Activated naive CD4-positive, alpha-beta T cell treated with anti-CD3 and anti-CD28 coated beads for 36 hours (primary cell): Measurements from ENCODE around the gene OTULINL. TPM values are rescaled to one million over a fixed set of nuclear protein-coding genes. Genes with fewer than 3 reads are reported as not detected.

Source experiments
- CTCF ChIA-PET: fragments of 350-600 bp; sonication (Branson Sonifier 250); formaldehyde crosslinking; loops from one replicate; lab custom pipeline; 2021; ENCODE audit warnings: antibody characterized with exemption; lab: Charles Lee
- DNase-seq: peaks from one replicate; pipeline ENCODE4 v3.0.0-alpha.2; 2020
- H3K27ac Mint-ChIP-seq: one replicate; pipeline ENCODE4 v1.8.0; 2021; ENCODE audit warnings: mild to moderate bottlenecking, mixed read lengths
- H3K27me3 Mint-ChIP-seq: one replicate; pipeline ENCODE4 v1.8.0; 2021; ENCODE audit warnings: low read depth, mixed read lengths
- H3K36me3 Mint-ChIP-seq: one replicate; pipeline ENCODE4 v1.8.0; 2021; ENCODE audit warnings: low read depth, mixed read lengths
- H3K4me1 Mint-ChIP-seq: one replicate; pipeline ENCODE4 v1.8.0; 2021; ENCODE audit warnings: low read depth, mixed read lengths
- H3K4me3 Mint-ChIP-seq: one replicate; pipeline ENCODE4 v1.8.0; 2021; ENCODE audit warnings: mild to moderate bottlenecking, moderate library complexity, mixed read lengths
- H3K9me3 Mint-ChIP-seq: one replicate; pipeline ENCODE4 v1.8.0; 2021; ENCODE audit warnings: mixed read lengths
- intact Hi-C: fragments of 100-400 bp; cut with micrococcal nuclease; formaldehyde crosslinking; loops from one replicate; pipeline ENCODE4 v1.15.1; 2023
- total RNA-seq, 2 experiments: library from RNA; stranded (reverse); gene quantifications; one replicate each; pipeline ENCODE4 v1.2.3, GENCODE V29; 2021

Gene OTULINL
- total RNA-seq, 2 experiments from 2014 or later, result 9.1 to 10.6 TPM

GRCh38 chr5:14611737-14612136 is 30.1 kb downstream of the OTULINL start:
- CTCF ChIA-PET, result no interaction called here
- Mint-ChIP-seq H3K36me3 (peaks cover 52% of the 10 kb centered on the region), H3K4me3 (no peak overlapping the region), H3K4me1 (no peaks in the 10 kb centered on the region), H3K27me3 (no peaks in the 10 kb centered on the region), H3K27ac (no peak overlapping the region), H3K9me3 (no peaks in the 10 kb centered on the region)
- DNase-seq, result no peak
- intact Hi-C loops, result no loop called here

- H3K27ac Mint-ChIP-seq, result no peak overlapping the region
- H3K4me3 Mint-ChIP-seq, result no peak overlapping the region
- intact Hi-C loops, result no loop called here
- DNase-seq, result no peak
- H3K36me3 Mint-ChIP-seq, result peaks cover 41% of the 10 kb centered on the region
- CTCF ChIA-PET, result interaction anchor here (0.7 kb wide), 1 partner anchor 130 kb away, joined by 3 read pairs; no protein-coding TSS in a partner anchor
- H3K27me3 Mint-ChIP-seq, result no peaks in the 10 kb centered on the region
- H3K9me3 Mint-ChIP-seq, result no peaks in the 10 kb centered on the region
- H3K4me1 Mint-ChIP-seq, result no peaks in the 10 kb centered on the region
Measured at GRCh38 chr5:14614490-14614889, 32.9 kb downstream of the OTULINL start.

GRCh38 chr5:14615365-14615764 is 33.8 kb downstream of the OTULINL start:
- DNase-seq, result no peak
- peaks cover 1% of the 10 kb centered on the region for H3K9me3 Mint-ChIP-seq
- no peaks in the 10 kb centered on the region for H3K4me1 Mint-ChIP-seq
- intact Hi-C loops, result no loop called here
- CTCF ChIA-PET, result interaction anchor here (1.0 kb wide), 1 partner anchor 23 kb away, joined by 3 read pairs; no protein-coding TSS in a partner anchor
- H3K27me3 Mint-ChIP-seq, result no peaks in the 10 kb centered on the region
- H3K4me3 Mint-ChIP-seq, result no peak overlapping the region
- H3K27ac Mint-ChIP-seq, result no peak overlapping the region
- peaks cover 34% of the 10 kb centered on the region for H3K36me3 Mint-ChIP-seq

GRCh38 chr5:14617441-14617840 is 35.8 kb downstream of the OTULINL start:
- Mint-ChIP-seq H3K36me3 (peaks cover 26% of the 10 kb centered on the region), H3K27ac (no peak overlapping the region), H3K4me1 (no peaks in the 10 kb centered on the region), H3K9me3 (peaks cover 14% of the 10 kb centered on the region), H3K27me3 (no peaks in the 10 kb centered on the region), H3K4me3 (no peak overlapping the region)
- CTCF ChIA-PET, result interaction anchor here (0.6 kb wide), 1 partner anchor 292 kb away, joined by 3 read pairs; no protein-coding TSS in a partner anchor
- DNase-seq, result no peak
- intact Hi-C loops, result no loop called here

GRCh38 chr5:14627270-14627669 is 45.7 kb downstream of the OTULINL start:
- peaks cover 6% of the 10 kb centered on the region for H3K9me3 Mint-ChIP-seq
- H3K4me3 Mint-ChIP-seq, result no peak overlapping the region
- CTCF ChIA-PET, result no interaction called here
- no peak overlapping the region for H3K27ac Mint-ChIP-seq
- H3K4me1 Mint-ChIP-seq, result no peaks in the 10 kb centered on the region
- no peaks in the 10 kb centered on the region for H3K36me3 Mint-ChIP-seq
- DNase-seq, result no peak
- intact Hi-C loops, result no loop called here
- no peaks in the 10 kb centered on the region for H3K27me3 Mint-ChIP-seq

- no peaks in the 10 kb centered on the region for H3K36me3 Mint-ChIP-seq
- H3K4me3 Mint-ChIP-seq, result no peak overlapping the region
- H3K9me3 Mint-ChIP-seq, result peaks cover 6% of the 10 kb centered on the region
- intact Hi-C loops, result no loop called here
- H3K27ac Mint-ChIP-seq, result no peak overlapping the region
- CTCF ChIA-PET, result interaction anchor here (0.8 kb wide), 1 partner anchor 20 kb away, joined by 3 read pairs; no protein-coding TSS in a partner anchor
- DNase-seq, result peak; percentile 75
- no peaks in the 10 kb centered on the region for H3K27me3 Mint-ChIP-seq
- no peaks in the 10 kb centered on the region for H3K4me1 Mint-ChIP-seq
Measured at GRCh38 chr5:14628346-14628745, 46.8 kb downstream of the OTULINL start.

GRCh38 chr5:14630671-14631070 is 49.1 kb downstream of the OTULINL start:
- CTCF ChIA-PET, result interaction anchor here (1.0 kb wide), 1 partner anchor 60 kb away, joined by 4 read pairs; no protein-coding TSS in a partner anchor
- DNase-seq, result no peak
- intact Hi-C loops, result no loop called here
- H3K9me3 Mint-ChIP-seq, result peaks cover 6% of the 10 kb centered on the region
- no peak overlapping the region for H3K27ac Mint-ChIP-seq
- H3K36me3 Mint-ChIP-seq, result no peaks in the 10 kb centered on the region
- H3K4me3 Mint-ChIP-seq, result no peak overlapping the region
- no peaks in the 10 kb centered on the region for H3K4me1 Mint-ChIP-seq
- no peaks in the 10 kb centered on the region for H3K27me3 Mint-ChIP-seq

GRCh38 chr5:14635656-14636055 is 54.1 kb downstream of the OTULINL start:
- peaks cover under 1% of the 10 kb centered on the region for H3K9me3 Mint-ChIP-seq
- H3K36me3 Mint-ChIP-seq, result no peaks in the 10 kb centered on the region
- CTCF ChIA-PET, result interaction anchor here (2.2 kb wide), 1 partner anchor 13 kb away, joined by 8 read pairs; no protein-coding TSS in a partner anchor
- no peak for DNase-seq
- no peak overlapping the region for H3K4me3 Mint-ChIP-seq
- H3K27me3 Mint-ChIP-seq, result no peaks in the 10 kb centered on the region
- no peaks in the 10 kb centered on the region for H3K4me1 Mint-ChIP-seq
- no peak overlapping the region for H3K27ac Mint-ChIP-seq
- intact Hi-C loops, result no loop called here

GRCh38 chr5:14640765-14641164 is 59.2 kb downstream of the OTULINL start:
- no peaks in the 10 kb centered on the region for H3K9me3 Mint-ChIP-seq
- DNase-seq, result no peak
- peaks cover 3% of the 10 kb centered on the region for H3K27me3 Mint-ChIP-seq
- intact Hi-C loops, result no loop called here
- CTCF ChIA-PET, result no interaction called here
- no peaks in the 10 kb centered on the region for H3K4me1 Mint-ChIP-seq
- no peaks in the 10 kb centered on the region for H3K36me3 Mint-ChIP-seq
- no peak overlapping the region for H3K27ac Mint-ChIP-seq
- no peak overlapping the region for H3K4me3 Mint-ChIP-seq

GRCh38 chr5:14644623-14645237 is 63.1 kb downstream of the OTULINL start:
- DNase-seq, result no peak
- intact Hi-C loops, result loop anchor here (5.0 kb wide), 1 partner anchor 62 kb away; the partner anchor contains the start of gene OTULINL
- H3K4me3 Mint-ChIP-seq, result no peak overlapping the region

GRCh38 chr5:14650052-14650451 is 68.5 kb downstream of the OTULINL start:
- Mint-ChIP-seq H3K9me3 (no peaks in the 10 kb centered on the region), H3K4me1 (peaks cover 2% of the 10 kb centered on the region), H3K36me3 (no peaks in the 10 kb centered on the region), H3K4me3 (no peak overlapping the region), H3K27ac (no peak overlapping the region), H3K27me3 (peaks cover 15% of the 10 kb centered on the region)
- intact Hi-C loops, result no loop called here
- CTCF ChIA-PET, result interaction anchor here (0.6 to 4.7 kb wide), 9 partner anchors 251 to 324 kb away, joined by 3 to 73 read pairs (median 6); no protein-coding TSS in a partner anchor
- no peak for DNase-seq

More at GRCh38 chr5:14644623-14645237, 63.1 kb downstream of the OTULINL start:
- Mint-ChIP-seq H3K9me3 (no peaks in the 10 kb centered on the region), H3K36me3 (no peaks in the 10 kb centered on the region), H3K4me1 (peaks cover 2% of the 10 kb centered on the region), H3K27ac (no peak overlapping the region), H3K27me3 (peaks cover 9% of the 10 kb centered on the region)
- CTCF ChIA-PET, result interaction anchor here (1.0 to 1.9 kb wide), 5 partner anchors 9 to 293 kb away, joined by 3 to 8 read pairs (median 3); no protein-coding TSS in a partner anchor

- H3K4me3 Mint-ChIP-seq, result no peak overlapping the region
- peaks cover 39% of the 10 kb centered on the region for H3K4me1 Mint-ChIP-seq
- CTCF ChIA-PET, result interaction anchor here (0.6 to 1.4 kb wide), 4 partner anchors 72 to 781 kb away, joined by 3 to 11 read pairs (median 3); no protein-coding TSS in a partner anchor
Measured at GRCh38 chr5:14655146-14655741, 73.7 kb downstream of the OTULINL start.

More at GRCh38 chr5:14655146-14655741, 73.7 kb downstream of the OTULINL start:
- no peak for DNase-seq
- H3K9me3 Mint-ChIP-seq, result no peaks in the 10 kb centered on the region
- intact Hi-C loops, result no loop called here
- H3K27me3 Mint-ChIP-seq, result peaks cover 6% of the 10 kb centered on the region
- no peaks in the 10 kb centered on the region for H3K36me3 Mint-ChIP-seq
- H3K27ac Mint-ChIP-seq, result no peak overlapping the region
